C4-2B (cell line): Measurements from ENCODE around the gene CASP8.

Experiments used
- CTCF ChIP-seq: fragments of 450-650 bp; conservative IDR thresholded peaks from 2 replicates; pipeline ENCODE4 v1.5.1; 2017; ENCODE audit warnings: mild to moderate bottlenecking
- ZFX ChIP-seq: fragments of 450-650 bp; IDR thresholded peaks from 2 replicates; pipeline ENCODE4 v1.6.1; 2017

DNA sequence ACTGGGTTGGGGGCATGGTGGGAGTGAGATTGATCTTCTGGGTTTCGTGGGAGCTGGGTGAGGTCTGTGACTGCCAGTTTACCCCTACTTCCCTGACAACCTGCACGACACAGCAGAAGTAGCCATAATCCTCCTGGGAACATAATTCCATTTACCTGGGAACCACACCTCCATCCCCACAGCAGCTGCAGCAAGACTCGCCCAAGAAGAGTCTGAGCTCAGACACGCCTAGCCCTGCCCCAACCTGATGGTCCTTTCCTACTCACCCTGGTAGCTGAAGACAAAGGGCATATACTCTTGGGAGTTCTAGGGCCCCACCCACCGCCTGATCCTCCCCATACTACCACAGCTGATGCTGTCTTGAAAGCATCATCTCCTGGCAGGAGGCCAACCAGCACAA is 53.0 kb downstream of the CASP8 start:
- TF ChIP-seq CTCF (no peak), ZFX (no peak)
